IPS DF 4.7 (cell line): Measurements from ENCODE around the gene BASP1.
"Not testable (repeated sequence)": the region's sequence is repeated elsewhere in the genome, so short reads cannot be mapped to it uniquely, and the experiment has no call there.

Experiments used
- DNase-seq: peaks from one replicate; pipeline ENCODE4 v3.0.0-alpha.2; 2013; ENCODE audit warnings: low spot score; ENCODE audit errors: extremely low read depth

The BASP1 gene

DNA sequence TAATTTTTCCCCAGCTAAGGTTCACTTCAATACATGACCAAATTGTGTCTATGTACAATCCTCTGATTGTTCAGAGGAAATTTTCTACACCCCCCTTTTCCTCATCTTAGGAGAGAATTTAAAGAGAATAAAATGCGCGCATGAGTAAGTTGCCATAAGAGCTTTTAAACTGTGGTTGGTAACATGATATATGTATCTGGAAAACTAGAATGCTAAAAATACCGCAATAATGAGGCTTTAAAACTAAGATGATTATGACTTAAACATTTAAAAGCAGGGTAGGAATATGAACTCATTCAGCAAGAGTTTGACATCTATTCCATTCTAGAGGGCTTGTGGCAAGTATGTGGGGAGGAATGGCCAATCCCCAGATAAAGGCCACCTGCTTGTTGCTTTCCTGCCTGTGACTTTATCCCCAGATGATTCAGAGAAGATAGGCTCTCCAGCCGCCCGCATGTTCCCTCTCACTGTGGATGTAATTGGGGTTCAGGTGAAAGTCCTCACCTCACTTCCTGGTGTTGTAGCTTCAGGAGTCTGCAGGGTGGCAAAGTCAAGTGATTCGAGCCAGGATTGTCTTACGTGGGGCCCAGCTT is 26.5 kb upstream of the BASP1 start:
- no peak for DNase-seq

DNA sequence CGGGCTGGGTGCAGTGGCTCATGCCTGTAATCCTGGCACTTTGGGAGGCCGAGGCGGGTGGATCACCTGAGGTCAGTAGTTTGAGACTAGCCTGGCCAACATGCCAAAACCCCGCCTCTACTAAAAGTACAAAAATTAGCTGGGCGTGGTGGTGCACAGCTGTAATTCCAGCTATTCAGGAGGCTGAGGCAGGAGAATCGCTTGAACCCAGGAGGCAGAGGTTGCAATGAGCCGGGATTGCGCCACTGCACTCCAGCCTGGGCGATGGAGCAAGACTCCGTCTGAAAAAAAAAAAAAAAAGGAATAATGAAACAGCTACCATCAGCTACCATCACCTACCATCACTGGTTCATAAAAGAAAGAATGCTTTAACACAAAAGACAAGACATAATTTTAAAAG is 25.9 kb upstream of the BASP1 start:
- not testable (repeated sequence) for DNase-seq

- no peak for DNase-seq
Observed at GRCh38 chr5:17192191-17192590, 25.2 kb upstream of the BASP1 start.

- DNase-seq: no peak
Observed at GRCh38 chr5:17196024-17196423, 21.4 kb upstream of the BASP1 start.

- DNase-seq: no peak
Observed at GRCh38 chr5:17196697-17197096, 20.7 kb upstream of the BASP1 start.

GRCh38 chr5:17203329-17204132 is 13.9 kb upstream of the BASP1 start:
- DNase-seq: no peak

GRCh38 chr5:17204133-17204489 is 13.3 kb upstream of the BASP1 start:
- no peak for DNase-seq

- no peak for DNase-seq
Observed at GRCh38 chr5:17206021-17206420, 11.4 kb upstream of the BASP1 start.

DNA sequence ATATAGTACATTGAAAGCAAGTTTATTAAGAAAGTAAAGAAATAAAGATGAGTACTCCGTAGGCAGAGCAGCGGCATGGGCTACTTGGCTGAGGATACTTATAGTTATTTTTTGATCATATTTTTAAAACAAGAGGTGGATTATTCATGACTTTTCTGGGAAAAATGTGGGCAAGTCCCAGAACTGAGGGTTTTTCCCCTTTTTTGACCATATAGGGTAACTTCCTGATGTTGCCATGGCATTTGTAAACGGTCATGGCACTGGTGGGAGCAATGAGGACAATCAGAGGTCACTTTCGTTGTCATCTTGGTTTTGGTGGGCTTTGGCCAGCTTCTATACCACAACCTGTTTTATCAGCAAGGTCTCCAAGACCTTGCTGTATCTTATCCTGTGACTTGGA is 5.2 kb upstream of the BASP1 start:
- DNase-seq: no peak

DNA sequence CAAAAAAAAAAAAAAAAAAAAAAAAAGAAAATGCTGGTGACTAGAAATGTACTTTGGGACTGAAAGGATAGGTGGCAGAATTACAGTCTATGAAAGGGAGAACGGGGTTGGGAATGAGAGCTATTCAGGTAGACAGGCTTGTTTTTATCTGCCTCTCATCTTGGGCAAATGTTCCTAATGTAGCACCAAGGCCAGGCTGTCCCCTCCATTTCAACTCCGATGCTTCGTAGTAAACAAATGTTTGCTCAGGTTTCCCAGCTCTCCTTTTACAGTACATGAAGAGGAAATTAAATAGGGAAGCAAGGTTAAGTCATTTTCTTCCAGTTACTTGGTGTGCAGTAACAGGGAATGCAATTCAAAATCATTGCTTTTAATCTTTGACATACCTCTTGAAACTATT is 4.4 kb upstream of the BASP1 start:
- no peak for DNase-seq

- no peak for DNase-seq
Observed at GRCh38 chr5:17213938-17214337, 3.5 kb upstream of the BASP1 start.

DNA sequence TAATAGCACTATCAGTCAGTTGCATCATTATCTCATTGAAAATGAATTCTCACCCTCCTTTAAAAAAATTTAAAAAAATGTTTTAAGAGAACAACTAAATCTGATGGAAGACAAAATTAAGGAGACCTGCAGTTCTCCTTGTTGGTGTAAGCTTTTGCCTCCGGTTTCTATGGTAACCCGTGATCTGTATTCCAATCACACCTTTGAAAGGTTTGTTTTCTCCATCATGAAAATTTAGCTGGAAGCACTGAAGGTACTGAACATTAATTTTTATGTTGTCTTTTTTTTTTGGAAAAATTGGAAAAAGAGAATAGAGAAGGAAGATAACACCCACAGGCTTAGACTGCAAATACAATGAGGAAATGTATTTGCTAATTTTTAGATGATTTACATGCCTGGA is 2.5 kb upstream of the BASP1 start:
- DNase-seq: no peak

GRCh38 chr5:17215361-17215760 is 2.1 kb upstream of the BASP1 start:
- no peak for DNase-seq

DNA sequence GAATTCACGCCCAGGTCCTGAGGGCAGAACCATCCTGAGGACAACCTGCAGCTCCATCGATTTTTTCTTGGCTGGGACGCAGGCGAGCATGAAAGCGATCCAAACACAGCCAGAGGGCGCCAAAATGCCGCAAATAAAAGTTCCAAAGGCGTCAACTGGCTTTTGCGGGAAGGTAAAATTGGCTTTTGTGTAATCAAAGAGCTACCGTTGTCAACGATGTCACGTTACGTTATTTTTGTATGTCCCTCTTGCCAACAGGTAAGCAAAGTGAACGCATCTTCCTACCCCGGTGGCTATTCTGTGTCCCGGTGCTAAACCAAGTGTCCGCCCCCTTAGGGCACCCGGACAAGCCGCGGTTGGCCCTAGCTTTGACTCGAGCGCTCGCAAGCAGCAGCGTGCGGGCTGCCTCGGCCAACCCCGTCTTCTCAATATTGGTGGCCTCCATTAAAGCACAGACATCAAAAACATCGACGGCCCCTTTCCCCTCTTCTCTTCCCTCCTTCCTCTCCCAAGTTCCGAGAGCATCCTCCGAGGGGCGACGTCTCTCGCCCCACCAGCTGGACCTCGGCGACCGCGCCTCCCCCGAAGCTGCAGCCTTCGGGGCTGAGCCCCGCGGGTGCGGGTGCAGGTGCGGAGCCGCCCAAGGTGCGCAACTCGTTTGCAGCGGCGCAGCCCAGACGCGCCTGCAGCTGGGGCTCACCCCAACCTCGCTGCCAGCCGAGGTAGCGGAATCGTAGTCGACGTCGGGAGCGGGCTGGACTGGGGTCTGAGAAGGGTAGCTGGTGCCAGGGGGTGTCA is 1.1 kb upstream of the BASP1 start:
- DNase-seq: peak; percentile 79

GRCh38 chr5:17216974-17217492 is 398 bp upstream of the BASP1 start:
- no peak for DNase-seq

- no peak for DNase-seq
Observed at GRCh38 chr5:17218353-17219005, 1.0 kb downstream of the BASP1 start.

DNA sequence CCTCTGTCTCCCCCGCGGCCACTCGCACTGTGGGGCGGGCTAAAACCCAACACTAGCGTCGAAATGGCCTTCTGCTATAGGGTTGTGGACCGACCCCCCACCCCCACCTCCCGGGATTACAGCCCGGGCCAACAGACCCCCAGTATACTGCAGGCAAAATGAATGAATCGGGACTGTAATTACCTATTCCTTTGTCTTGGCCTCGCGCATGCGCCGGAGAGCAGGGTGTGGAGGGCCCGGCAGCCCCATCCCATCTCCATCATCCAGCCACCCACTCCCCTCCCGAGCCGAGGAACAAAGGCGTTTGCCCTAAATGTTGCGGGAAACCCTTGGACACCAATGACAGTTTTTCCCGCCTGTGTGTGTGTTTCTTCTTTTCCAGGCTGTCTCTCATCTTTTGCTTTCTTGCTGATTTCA is 1.6 kb downstream of the BASP1 start:
- DNase-seq: no peak

- DNase-seq: no peak
Observed at GRCh38 chr5:17219469-17219868, 2.0 kb downstream of the BASP1 start.

DNA sequence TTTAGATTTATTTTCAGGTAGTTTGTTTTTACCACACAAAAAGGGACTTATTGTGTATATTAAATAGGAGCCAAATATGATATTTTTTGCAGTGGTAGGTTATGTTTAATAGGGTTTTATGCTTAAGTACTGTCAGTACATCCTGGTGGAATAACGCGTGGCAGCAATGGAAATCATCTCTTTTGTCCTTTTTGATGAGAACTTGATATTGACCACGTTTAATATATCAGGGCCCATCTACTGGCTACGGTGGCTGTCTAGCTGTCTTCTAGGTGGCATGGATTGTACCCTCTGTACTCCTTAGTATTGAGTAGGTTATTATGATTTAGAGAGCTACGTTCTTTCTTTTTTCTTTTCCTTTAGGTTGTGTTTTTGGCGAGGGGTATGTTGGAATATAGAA is 2.6 kb downstream of the BASP1 start:
- DNase-seq: no peak

- no peak for DNase-seq
Observed at GRCh38 chr5:17220469-17220868, 3.0 kb downstream of the BASP1 start.

GRCh38 chr5:17221843-17222636 is 4.6 kb downstream of the BASP1 start:
- no peak for DNase-seq
